WI38 (cell line): Measurements from ENCODE around the gene C16orf96.

Source experiments
- H3K4me3 ChIP-seq: 2 replicates; pipeline ENCODE4 v1.5.1; 2011; ENCODE audit warnings: low read depth, mild to moderate bottlenecking, control low read depth, low read length
- CTCF ChIP-seq: IDR thresholded peaks from 2 replicates; pipeline ENCODE4 v1.5.1; 2012; ENCODE audit warnings: low read depth, mild to moderate bottlenecking, control low read depth, low read length

The C16orf96 gene

DNA sequence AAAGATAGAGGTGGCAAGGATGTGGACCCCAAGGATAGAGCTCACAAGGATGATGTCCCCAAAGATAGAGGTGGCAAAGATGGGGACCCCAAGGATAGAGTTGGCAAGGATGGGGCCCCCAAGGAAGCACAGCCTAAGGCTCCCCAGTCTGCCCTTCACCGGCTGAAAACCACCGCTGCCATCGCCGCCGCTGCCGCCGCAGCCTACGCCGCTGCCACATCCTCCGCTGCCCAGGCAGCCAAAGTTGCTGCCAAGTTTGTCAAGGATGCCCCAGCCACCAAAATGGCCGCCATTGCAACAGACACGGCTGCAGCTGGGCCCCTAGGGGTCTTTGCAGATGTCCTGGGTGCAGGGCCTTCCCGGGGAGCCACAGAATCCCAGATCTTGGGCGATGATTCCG is 19.9 kb downstream of the C16orf96 start:
- no peak for TF ChIP-seq CTCF
- H3K4me3 ChIP-seq = no peak overlapping the region

DNA sequence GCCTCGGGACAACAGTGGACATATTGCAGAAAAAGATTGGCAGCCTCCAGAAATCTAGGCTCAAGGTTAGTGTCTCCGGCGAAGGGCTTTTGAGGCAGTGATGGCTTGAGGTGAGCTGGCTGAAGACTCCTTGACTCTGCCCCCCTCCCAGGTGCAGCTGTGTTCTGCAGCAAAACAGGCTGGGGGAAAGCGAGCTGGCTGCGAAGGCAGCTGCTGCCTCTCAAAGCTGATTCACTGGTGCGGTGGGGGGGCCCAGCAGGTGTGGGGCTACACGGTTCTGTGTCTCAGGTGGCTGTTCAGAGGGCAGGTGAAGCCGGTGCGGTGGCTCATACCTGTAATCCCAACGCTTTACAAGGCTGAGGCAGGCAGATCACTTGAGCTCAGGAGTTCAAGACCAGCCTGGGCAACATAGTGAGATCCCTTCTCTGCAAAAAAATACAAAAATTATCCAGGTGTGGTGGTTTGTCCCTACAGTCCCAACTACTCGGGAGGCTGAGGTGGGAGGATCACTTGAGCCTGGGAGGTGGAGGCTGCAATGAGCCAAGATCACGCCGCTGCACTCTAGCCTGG is 22.9 kb downstream of the C16orf96 start:
- TF ChIP-seq CTCF = no peak
- H3K4me3 ChIP-seq = no peak overlapping the region

DNA sequence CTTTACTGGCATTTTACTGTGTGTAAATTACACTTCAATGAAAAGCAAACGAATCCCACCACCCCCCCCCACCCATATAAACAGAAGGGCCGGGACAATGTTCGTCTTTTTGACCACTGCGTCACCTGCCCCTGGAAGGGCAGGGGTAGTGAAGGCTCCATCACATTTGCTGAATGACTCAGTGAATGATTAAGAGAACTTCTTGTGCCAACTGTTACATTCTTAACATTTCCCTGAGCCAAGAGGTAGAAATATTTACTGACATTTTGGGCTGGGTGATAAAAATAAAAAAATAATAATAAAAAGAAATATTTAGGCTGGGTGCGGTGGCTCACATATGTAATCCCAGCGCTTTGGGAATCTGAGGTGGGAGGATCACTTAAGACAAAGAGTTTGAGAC is 24.1 kb downstream of the C16orf96 start:
- no peak for TF ChIP-seq CTCF
- no peak overlapping the region for H3K4me3 ChIP-seq

DNA sequence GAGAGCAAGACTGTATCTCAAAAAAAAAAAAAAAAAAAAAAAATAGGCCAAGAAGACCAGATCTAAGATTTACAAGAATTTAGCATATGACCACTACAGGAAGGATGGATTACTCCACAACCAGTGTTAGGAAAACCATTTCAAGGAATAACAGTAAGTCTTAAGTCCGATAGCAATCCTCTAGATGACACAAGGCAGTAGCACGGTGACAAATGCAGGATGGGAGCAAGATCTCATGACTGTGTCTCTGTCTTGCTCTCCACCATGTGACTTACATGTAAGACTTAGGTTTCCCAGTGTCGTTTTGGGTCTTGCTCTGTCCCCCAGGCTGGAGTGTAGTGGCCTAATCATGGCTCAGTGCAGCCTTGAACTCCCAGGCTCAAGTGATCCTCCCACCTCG is 27.8 kb downstream of the C16orf96 start:
- H3K4me3 ChIP-seq = no peak overlapping the region
- TF ChIP-seq CTCF = no peak

DNA sequence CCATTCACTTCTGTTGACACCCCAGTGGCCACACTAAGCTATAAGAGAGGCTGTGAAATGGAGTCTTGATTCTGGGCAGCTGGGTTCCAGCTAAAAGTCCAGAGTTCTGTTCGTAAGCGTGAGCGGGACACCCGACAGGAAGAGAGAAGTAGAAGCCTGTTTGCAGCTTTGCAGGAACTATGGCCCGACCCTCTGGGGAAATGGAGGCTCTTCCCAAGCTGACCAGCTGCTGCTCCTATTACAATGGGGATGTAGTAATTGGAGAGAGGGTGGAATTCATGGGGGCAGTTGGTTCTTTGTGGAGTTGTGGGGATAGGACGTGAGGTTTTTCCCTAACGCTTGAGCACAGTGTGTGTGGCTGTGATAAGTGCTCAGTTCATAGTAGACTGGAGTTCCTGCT is 30.2 kb downstream of the C16orf96 start:
- H3K4me3 ChIP-seq = no peak overlapping the region
- no peak for TF ChIP-seq CTCF

DNA sequence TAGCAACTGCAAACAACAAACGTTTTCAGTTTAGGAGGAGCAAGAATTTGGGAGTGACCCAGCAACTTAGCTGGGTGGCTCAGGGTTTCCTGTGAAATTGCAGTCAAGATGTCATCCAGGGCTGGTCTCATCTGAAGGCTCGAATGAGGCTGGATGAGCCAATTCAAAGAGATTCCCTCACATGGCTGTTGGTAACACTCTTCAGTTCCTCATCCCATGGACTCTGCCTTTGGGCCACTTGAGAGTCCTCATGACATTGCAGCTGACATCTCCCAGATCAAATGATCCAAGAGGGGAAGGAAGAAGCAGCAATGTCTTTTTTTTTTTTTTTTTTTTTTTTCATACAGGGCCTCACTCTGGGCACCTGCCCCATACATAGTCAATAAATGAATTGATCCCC is 32.2 kb downstream of the C16orf96 start:
- no peak overlapping the region for H3K4me3 ChIP-seq
- TF ChIP-seq CTCF = no peak

DNA sequence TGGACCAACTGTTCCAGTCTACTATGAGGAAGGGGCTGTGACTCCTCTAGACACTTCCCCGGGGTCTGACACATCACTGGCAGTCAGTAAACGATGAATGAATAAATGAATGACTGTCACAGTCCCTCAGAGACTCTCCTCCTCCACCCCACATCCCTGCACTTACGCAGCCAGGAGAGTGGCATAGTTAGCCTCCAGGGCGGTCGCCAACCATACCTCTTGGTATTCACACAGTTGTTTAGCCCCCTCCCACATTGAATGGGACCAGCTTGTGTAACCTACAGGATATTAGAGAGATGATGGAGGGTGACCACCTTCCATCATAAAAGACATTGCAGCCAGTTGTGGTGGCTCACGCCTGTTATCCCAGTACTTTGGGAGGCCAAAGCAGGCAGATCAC is 32.8 kb downstream of the C16orf96 start:
- no peak for TF ChIP-seq CTCF
- H3K4me3 ChIP-seq = no peak overlapping the region
